ENCODE results near the gene KRT81.
"Not testable (repeated sequence)": the region's sequence is repeated elsewhere in the genome, so short reads cannot be mapped to it uniquely, and the experiment has no call there.

KRT81 gene

DNA sequence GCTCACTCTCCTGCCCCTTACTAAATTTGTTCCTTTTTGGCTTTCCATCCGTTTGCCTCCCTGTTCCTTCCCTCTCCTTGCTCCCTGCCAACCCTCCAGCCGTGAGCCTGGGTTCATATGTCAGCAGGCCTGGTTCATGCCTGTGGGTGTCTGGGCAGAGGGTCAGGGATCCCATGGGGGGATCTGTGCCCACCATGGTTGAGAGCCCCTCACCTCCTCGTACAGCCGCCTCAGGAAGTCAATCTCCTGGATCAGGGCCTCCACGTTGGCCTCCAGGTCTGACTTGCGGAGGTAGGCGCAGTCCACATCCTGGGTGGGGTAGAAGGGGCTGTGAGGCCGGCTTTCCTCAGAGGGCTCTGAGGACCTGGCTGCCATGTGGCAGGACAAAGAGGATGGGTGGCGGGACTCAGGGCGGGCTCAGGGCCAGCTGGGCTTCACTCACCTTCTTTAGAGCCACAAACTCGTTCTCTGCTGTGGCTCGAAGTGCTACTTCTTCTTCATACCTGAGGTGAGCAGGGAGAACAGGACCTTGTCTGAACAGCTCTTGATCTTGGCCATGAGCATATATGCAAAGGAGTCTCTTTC, 26.2 kb upstream of the KRT81 start:
- DNase-seq (ENCODE audit: low read depth), result no peak

DNA sequence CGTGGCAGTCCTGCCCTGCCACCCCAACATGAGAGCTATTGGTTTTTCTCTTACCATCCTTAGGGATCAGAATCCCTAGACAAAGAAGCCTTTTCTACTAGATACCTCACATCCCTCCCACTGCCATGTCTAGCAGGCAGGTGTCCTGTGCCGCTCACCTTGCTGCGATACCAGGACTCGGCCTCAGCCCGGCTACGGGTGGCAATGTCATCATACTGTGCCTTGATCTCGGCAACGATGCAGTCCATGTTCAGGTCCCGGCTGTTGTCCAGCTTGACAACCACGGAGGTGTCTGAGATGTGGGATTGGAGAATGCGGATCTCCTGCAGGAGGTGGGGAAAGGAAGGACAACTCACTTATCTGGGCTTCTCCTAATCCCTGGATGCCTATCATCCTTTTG, 25.4 kb upstream of the KRT81 start:
- no peak for DNase-seq (ENCODE audit: low read depth)

DNA sequence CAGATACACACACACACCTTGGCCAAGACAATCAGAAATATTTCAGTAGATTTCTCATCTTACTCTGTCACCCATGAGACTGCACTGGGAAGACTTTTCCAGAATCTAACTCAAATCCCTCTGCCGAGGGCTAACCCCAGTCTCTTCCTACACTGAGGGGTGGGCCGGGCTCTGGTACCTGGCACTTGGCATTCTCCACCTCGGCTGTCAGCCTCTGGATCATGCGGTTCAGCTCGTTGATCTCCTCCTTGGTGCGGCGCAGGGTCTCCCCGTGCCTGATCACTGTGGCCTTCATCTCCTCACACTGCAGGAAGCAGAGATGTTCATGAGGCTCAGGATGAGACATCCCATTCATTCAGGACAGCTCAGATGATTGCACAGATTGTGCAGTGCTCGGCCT, 25.0 kb upstream of the KRT81 start:
- DNase-seq (ENCODE audit: low read depth), result no peak

DNA sequence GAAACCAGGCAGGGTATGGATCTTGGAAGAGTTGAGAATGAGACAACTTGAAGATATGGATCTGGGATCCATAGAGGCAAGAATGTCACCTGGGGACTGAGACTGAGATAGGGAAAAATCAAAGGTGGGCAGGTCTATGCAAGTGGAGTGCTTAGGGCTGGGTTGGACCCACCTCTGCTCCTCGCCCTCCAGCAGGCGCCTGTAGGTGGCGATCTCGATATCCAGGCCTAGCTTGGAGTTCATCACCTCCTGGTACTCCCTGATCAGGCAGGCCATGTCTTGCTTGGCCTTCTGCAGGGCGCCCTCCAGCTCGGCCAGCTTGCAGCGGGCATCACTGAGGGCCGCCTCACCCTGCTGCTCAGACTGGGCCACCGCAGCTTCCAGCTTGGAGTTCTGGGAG, 24.4 kb upstream of the KRT81 start:
- DNase-seq (ENCODE audit: low read depth), result peak; percentile 30

DNA sequence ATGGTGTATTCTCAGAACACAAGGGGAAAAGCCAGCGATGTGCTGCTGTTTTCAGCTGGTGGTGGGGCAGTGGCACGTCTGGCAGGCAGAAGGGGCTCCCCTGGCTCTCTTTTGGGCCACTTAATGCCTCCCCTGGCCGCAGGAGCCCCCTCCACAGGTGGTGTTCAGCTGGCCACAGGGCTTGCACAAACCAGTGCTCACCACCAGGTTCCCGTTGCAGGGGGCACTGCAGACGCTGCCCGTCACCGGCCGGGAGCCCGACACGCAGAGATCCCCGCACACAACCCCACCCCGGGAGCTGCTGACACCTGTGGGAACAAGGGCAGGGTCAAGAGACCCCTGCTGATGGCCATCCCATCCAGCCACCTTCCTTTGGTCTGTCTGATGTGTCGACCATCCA, 23.2 kb upstream of the KRT81 start:
- DNase-seq (ENCODE audit: low read depth), result no peak

DNA sequence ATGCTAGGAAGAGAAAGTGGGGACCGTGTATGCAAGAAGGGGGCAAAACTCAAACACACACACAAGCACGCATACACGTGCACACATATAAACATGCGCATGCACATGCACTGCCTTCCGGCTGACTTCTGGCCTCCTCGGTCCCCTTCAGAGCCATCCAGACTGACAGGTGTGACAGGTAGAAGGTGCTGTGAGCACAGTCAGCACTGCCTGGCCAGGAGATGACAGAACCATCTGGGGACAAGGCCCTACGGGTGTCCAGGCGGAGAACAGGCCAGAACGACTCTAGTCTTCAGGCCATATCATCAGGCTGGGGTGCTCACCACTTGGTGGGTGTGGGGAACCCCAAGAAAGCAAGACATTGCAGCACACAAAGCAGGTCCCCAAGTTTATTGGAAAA, 22.6 kb upstream of the KRT81 start:
- DNase-seq (ENCODE audit: low read depth), result no peak

DNA sequence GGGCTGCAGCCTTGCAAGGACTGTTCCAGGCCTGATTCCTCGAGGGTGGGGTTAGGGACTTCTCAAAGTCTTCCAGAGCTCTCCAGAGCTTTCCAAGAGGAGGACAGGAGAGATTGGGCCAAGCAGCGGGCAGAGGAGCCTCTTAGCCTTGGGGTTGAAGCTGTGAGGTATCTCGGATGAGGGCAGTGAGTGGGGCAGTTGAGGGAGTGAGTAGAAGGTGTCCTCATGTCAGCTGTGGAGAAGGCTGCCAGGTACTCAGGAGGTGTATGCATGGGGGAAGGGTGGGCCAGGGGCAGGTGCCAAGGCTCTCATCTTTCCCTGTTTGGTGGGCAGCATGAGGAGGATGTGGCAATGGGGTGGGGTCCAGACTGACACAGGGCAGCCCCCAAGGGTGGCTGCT, 22.1 kb upstream of the KRT81 start:
- no peak for DNase-seq (ENCODE audit: low read depth)

DNA sequence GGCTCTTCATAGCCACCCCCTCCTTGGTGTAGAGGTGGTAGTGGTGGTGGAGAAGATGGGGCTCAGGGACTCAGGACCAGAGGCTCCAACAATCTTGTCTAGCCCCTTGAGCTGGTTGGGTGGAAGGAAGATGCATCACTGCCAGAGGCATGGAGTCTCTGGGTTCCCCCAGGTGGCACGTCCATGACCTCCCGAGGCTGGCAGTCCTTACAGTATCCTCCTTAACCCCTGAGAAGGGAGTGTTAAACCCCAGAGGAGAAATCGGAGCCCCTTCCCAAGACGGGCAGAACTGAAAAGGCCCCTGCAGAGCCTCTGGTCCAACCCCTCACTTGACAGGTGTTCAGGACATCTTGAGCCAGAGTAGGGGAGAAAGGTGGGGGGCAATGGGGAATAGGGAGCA, 20.8 kb upstream of the KRT81 start:
- DNase-seq (ENCODE audit: low read depth), result no peak

DNA sequence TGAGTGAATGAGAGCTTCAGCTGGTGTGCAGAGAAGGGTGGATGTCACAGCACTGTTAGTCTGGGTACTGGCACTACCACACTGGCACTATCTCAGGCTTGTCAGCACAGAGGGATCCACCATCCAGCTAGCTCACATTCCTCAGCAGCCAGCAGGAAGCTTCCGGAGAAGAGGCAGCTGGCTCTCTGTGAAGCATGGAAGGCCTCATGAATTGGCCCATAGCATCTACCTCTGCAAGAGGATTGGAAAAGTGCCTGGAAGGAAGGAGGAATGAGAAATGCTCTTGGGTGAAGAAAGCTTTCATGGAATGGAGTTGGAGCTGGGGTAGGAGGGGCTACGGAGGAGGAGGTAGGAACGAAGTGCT, 19.9 kb upstream of the KRT81 start:
- no peak for DNase-seq (ENCODE audit: low read depth)

DNA sequence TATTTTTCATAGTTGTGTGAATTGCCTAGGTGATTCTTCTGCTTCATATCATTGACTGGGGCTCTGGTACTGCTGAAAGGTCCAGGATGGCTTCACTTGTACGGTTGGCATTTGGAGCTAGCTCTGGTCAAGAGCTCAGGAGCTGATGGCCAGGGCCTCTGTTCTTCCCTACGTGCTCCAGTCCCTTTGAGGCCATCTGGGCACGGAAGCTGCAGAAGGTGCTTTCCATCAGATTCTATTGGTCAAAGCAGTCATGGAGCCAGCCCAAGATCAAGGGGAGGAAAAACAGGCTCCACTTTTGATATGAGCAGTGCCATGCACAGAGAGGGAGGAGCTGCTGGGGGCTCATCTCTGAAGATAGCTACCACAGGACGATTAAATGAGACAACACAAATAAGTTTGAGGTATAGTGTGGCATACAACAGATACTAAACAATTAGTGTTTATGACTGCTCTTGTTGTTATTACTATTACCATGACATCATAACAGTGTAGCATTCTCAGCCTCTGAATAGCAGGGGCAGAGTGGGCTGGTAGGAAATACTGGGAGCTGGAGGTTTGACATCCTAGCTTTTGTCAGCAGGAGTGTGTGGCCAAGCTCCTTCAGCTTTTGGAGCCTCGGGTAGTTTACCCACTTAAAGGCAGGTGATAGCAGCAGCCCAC, 19.4 kb upstream of the KRT81 start:
- no peak for DNase-seq (ENCODE audit: low read depth)

DNA sequence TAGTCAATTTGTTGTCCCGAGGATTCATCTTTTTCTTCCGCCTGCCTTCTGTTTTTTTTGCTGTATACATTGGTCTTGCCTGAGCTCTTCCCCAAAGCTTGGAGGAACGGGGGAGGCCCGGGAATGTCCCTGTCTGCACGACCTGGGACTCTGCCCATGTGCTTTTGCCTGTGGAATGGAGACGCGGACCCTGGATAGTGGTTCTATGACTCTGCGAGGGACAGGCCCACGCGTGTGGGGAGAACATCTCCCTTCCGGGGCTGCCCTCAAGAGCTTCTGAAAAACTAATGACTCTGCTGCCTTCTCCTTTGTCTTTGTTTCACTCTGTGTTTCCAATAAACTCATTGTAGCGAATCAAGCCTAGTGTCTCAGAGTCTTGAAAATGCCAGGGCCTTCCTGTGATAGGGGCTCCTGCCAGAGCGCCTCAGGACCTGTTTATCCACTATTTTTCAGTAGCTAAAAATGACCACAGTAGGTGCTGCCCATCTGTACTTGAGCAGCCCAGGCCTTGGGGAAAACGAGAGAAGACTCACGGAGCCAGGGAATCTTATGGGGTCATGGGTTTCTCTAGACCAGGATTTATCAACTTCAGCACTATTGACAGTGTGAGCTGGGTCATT, 17.6 kb upstream of the KRT81 start:
- no peak for DNase-seq (ENCODE audit: low read depth)

DNA sequence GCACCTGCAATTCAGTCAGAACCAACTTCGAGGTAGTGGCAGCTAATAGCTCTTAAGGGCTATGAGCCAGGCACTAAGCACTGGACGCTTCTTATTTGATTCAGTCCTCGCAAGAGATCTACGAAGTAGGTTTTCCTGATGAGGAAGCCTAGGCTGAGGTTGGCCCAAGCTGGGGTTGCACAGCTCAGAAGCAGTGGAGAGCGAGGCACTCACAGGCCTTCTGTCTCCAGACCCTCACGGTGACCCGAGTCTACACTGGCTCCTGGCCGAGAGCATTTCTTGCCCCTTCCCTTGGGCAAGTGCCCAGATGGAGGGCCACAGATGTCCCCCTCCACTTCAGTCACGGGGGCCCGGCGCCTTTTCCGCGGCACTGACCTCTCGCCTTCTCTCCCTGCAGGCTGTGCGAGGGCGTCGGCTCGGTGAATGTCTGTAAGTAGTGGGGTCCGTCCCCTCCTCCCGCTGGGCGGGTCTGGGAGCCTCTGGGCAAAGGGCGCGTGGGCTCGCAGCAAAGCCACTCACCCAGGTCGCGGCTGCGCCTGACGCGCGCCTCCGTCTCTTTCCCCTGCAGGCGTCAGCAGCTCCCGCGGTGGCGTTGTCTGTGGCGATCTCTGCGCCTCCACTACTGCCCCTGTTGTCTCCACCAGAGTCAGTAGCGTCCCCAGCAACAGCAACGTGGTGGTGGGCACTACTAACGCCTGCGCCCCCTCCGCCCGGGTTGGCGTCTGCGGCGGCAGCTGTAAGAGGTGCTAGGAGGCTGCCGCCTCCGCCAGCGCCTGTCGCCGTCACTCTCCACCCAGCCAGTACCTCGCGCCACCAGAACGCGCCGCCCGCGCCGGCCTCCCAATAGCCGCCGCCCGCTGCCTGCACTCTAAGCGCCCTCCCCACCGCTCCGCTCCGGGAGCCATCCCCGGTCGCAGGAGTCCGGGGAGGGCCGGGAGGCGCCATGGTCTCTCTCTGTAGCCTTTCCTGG, 16.8 kb upstream of the KRT81 start:
- peak; percentile 55 for DNase-seq (ENCODE audit: low read depth)

DNA sequence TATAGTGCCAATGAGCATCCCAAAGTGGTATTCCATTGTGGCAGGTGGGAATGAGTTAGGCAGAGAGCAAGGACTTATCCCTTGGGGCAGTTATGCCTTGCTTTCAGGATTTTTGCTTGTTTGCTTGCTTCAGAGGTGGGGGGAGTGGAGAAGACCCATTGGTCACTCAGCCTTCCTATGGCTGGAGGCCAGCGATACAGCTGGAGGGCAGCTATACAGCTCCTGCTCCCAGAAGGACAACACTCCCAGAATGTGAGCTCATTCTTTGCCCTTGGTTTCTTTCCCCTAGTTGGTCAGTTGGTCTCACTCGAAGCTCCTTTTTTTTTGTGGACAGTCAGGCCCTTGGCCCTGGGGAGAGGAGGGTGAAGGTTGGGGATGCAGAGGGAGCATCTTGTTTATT, 15.4 kb upstream of the KRT81 start:
- DNase-seq (ENCODE audit: low read depth), result no peak

DNA sequence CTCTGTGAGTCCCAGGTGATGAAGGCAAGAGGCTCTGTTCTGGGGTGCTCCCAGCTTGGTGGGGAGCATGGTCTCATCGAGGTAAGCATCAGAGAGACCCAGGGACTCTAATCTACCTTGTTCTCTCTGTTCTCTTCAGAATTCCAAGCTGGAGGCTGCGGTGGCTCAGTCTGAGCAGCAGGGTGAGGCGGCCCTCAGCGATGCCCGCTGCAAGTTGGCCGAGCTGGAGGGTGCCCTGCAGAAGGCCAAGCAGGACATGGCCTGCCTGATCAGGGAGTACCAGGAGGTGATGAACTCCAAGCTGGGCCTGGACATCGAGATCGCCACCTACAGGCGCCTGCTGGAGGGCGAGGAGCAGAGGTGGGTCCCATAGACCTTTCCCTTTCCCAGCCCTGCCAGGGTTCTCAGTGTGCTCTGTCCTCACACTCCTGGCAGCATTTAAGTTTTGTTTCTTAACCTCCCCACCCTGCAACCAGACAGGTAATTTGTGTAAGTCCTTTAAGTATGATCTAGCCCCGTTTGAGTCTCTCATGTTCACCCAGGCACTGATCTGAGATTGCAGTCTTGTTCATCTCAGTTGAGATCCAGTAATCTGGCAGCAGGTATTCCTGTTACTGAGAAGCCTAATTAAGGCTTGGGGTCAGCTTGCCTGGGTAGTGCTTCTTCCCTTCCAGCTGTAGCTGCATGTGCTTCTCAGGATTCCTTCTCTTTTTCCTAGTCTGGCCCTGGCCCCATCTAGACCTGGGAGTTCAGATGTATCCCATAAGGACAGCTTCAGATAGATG, 14.8 kb upstream of the KRT81 start:
- no peak for DNase-seq (ENCODE audit: low read depth)

DNA sequence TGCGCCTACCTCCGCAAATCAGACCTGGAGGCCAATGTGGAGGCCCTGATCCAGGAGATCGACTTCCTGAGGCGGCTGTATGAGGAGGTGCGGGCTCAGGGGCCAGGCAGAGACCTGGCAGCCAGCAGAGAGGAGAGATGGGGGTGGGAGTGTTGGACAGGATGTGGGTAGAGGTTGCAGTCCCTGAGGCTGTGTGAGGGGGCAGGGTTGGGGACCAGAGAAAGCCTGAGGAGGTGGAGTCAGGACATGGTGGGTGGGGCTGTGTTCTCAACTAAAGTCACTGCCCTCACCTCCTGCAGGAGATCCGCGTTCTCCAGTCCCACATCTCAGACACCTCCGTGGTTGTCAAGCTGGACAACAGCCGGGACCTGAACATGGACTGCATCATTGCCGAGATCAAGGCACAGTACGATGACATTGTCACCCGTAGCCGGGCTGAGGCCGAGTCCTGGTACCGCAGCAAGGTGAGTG, 13.6 kb upstream of the KRT81 start:
- not testable (repeated sequence) for DNase-seq (ENCODE audit: low read depth)

DNA sequence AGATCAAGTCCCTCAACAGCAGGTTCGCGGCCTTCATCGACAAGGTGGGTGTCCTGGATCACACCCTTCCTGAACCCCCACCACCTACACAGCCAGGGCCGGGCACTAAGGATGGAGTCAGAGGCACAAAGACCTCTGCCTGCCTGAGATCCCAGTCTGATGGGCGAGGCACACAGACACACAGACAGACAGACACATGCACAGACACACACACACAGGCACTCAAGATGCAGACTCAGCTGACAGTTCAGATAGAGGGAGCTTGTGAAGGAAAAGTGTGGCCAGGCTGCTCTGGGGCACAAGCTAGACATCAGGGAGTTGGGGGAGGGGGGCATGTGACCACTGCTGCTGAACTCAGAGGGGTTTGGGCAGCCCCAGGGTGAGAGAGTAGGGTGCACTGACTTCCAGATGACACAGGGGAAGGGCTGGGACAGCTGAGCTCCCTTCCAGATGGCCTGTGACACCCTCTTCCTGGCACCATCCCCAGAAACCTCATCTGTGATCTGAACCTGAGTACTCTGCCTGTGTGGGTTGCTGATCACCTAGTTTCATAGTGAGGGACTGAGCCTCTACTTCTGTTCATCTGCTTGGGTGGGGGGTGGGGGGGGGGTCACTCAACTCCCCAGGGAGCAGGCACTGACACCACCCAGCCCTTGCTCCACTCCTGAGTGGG, 11.0 kb upstream of the KRT81 start:
- DNase-seq (ENCODE audit: low read depth), result not testable (repeated sequence)

DNA sequence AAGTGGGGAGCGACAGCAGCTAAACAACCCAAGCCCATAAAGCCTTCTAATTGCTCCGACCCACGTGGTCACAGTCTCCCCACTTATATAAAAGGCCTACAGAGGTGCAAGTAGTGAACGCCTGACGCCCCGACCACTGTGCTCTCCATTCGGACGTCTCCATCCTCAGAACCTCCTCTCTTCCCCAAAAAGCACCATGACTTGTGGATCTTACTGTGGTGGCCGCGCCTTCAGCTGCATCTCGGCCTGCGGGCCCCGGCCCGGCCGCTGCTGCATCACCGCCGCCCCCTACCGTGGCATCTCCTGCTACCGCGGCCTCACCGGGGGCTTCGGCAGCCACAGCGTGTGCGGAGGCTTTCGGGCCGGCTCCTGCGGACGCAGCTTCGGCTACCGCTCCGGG, 10.4 kb upstream of the KRT81 start:
- not testable (repeated sequence) for DNase-seq (ENCODE audit: low read depth)

DNA sequence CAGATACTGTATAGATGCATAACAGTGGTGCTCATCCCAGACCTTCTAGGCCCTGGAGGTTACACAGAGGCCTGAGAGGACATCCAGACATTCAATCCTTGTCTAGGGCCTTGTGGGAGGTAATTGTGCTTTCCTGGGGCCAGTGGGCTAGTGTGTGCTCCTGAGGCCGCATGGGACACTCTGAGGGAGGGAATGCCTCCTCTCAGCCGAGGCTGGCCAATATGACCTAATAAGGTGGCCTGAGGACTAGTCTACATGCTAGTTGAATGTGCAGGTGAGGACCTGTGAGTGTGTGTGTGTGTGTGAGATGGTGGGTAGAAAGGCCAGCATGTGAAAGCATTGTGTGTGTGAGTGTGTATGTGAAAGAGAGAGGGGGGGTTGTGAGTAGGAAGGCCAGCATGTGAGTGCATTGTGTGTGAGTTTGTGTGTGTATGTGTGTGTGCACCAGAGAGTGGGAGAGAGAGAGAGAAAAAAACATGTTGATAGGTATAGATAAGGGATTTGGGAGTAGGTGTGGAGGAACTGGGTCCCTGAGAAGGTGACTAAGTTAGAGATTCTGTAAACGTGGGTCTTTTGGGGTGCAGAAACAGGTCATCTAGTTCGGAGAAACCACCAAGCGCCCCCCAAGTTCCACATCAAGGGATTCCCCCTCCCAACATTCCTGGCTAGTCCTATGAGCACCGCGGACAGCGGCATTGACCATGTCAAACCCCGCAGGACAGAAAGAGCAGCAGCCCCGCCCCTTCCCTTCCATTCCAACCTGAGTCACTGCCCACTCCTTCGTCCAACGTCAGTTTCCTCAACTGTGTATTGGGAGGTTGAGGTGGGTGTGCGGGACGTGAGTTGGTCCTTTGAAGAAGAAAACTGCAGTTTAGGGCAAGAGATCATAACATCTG, 9.7 kb upstream of the KRT81 start:
- DNase-seq (ENCODE audit: low read depth), result no peak

DNA sequence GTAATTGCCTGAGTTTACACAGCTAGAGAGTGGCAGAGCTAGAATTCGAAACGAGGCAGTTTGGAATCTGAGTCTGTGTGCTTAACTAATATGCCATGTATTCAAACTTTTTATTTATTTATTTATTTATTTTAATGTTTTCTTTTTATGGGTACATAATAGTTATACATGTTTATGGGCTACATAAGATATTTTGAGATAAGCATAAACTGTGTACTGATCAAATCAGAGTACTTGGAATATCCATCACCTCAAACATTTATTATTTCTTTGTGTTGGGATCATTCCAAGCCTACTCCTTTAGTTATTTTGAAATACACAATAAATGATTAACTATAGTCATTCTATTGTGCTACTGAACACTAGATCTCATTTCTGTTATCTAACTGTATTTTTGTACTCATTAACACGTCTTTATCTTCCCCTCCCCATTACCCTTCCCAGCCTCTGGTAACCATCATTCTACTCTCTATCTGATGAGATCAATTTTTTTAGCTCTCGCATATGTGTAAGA, 7.4 kb upstream of the KRT81 start:
- DNase-seq (ENCODE audit: low read depth), result no peak

Measured in activated T-cell treated with anti-CD3 and anti-CD28 coated beads for 48 hours (primary cell).